ENCODE measurements around the gene PTPRD.

Gene PTPRD

DNA sequence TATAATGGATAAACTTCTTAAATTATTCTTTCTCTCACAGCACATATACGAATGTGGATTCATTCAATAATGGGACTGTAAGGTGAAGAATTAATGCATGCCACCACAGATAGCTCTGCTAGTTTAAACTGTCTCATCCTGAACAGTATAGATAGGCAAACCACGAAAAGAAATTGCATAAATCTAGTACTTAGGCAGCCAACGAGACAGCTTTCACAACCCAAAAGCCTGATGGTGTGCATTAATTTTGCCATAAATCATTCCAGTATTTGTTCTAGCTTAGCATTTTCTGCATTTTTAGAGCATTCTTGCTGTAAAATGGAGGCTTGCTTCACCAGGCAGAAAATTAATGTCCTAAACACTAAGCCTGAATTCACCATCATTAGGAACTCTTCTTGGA, 1979.0 kb downstream of the PTPRD start:
- Histone ChIP-seq H3K4me3 (ENCODE audit: low read depth, low read length) (no peak overlapping the region), H3K4me1 (ENCODE audit: control insufficient read depth, insufficient read depth, low read length) (no peaks in the 10 kb centered on the region), H3K27ac (ENCODE audit: extremely low read depth, low read depth, low read length) (no peak overlapping the region), H3K36me3 (ENCODE audit: control insufficient read depth in 2 of 2, insufficient read depth in 1 of 2, low read length in 2 of 2) (no peaks in the 10 kb centered on the region), H3K9me3 (ENCODE audit: control insufficient read depth, insufficient read depth, low read depth, low read length) (no peaks in the 10 kb centered on the region)
- CTCF ChIA-PET: no interaction called here
- TF ChIP-seq ZSCAN30 (tag by site-specific recombination; IDR thresholded peaks at IDR 0.05) (no peak), ZNF510 (tag by site-specific recombination; IDR thresholded peaks at IDR 0.05; ENCODE audit: insufficient replicate concordance) (no peak), ZNF548 (tag by site-specific recombination; IDR thresholded peaks at IDR 0.05) (no peak), YY2 (tag by site-specific recombination; IDR thresholded peaks at IDR 0.05) (no peak), ZXDB (tag by site-specific recombination; IDR thresholded peaks at IDR 0.05) (no peak), ZNF404 (tag by site-specific recombination; IDR thresholded peaks at IDR 0.05) (no peak), ZNF324 (tag by site-specific recombination; IDR thresholded peaks at IDR 0.05) (no peak)
- TF ChIP-seq, protein P1, sequence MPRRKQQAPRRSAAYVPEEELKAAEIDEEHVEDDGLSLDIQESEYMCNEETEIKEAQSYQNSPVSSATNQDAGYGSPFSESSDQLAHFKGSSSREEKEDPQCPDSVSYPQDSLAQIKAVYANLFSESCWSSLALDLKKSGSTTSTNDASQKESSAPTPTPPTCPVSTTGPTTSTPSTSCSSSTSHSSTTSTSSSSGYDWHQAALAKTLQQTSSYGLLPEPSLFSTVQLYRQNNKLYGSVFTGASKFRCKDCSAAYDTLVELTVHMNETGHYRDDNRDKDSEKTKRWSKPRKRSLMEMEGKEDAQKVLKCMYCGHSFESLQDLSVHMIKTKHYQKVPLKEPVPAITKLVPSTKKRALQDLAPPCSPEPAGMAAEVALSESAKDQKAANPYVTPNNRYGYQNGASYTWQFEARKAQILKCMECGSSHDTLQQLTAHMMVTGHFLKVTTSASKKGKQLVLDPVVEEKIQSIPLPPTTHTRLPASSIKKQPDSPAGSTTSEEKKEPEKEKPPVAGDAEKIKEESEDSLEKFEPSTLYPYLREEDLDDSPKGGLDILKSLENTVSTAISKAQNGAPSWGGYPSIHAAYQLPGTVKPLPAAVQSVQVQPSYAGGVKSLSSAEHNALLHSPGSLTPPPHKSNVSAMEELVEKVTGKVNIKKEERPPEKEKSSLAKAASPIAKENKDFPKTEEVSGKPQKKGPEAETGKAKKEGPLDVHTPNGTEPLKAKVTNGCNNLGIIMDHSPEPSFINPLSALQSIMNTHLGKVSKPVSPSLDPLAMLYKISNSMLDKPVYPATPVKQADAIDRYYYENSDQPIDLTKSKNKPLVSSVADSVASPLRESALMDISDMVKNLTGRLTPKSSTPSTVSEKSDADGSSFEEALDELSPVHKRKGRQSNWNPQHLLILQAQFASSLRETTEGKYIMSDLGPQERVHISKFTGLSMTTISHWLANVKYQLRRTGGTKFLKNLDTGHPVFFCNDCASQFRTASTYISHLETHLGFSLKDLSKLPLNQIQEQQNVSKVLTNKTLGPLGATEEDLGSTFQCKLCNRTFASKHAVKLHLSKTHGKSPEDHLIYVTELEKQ (tag by site-specific recombination; IDR thresholded peaks at IDR 0.05; ENCODE audit: borderline replicate concordance): no peak
- TF ChIP-seq, protein P2, sequence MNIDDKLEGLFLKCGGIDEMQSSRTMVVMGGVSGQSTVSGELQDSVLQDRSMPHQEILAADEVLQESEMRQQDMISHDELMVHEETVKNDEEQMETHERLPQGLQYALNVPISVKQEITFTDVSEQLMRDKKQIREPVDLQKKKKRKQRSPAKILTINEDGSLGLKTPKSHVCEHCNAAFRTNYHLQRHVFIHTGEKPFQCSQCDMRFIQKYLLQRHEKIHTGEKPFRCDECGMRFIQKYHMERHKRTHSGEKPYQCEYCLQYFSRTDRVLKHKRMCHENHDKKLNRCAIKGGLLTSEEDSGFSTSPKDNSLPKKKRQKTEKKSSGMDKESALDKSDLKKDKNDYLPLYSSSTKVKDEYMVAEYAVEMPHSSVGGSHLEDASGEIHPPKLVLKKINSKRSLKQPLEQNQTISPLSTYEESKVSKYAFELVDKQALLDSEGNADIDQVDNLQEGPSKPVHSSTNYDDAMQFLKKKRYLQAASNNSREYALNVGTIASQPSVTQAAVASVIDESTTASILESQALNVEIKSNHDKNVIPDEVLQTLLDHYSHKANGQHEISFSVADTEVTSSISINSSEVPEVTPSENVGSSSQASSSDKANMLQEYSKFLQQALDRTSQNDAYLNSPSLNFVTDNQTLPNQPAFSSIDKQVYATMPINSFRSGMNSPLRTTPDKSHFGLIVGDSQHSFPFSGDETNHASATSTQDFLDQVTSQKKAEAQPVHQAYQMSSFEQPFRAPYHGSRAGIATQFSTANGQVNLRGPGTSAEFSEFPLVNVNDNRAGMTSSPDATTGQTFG (tag by site-specific recombination; IDR thresholded peaks at IDR 0.05; ENCODE audit: borderline replicate concordance): no peak
- POLR2A ChIA-PET: no interaction called here

DNA sequence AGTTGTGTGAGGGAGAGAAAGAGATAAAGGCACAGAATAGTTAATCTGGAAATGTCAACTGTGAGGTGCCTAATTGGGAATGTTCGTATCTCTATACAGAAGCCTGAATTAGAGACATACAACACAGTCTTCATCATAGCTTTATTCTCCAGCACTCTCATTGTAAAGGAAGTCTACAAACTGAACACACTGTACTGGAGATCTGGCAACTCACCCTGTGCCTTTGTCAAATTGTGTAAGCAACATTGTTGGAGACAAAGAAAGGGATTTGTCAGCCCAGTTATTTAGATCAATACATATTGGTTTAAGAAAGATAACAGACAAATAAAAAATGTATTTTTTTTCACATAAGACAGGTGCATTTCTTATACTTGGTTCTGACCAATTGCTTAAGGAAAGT, 1980.3 kb downstream of the PTPRD start:
- POLR2A ChIA-PET: no interaction called here
- TF ChIP-seq HOXC10 (CRISPR knock-in tag; IDR thresholded peaks at IDR 0.05): no peak
- no peak for TF ChIP-seq YY1 (tag by site-specific recombination; IDR thresholded peaks at IDR 0.05)
- TF ChIP-seq RBAK (tag by site-specific recombination; IDR thresholded peaks at IDR 0.05): no peak
- TF ChIP-seq ZNF266 (tag by site-specific recombination; IDR thresholded peaks at IDR 0.05; ENCODE audit: low read depth): no peak
- no peak for TF ChIP-seq ZNF585B (tag by site-specific recombination; IDR thresholded peaks at IDR 0.05)
- TF ChIP-seq HOXD13 (CRISPR knock-in tag; IDR thresholded peaks at IDR 0.05; ENCODE audit: borderline replicate concordance): no peak
- no peak for TF ChIP-seq ZNF600 (tag by site-specific recombination; IDR thresholded peaks at IDR 0.05)
- TF ChIP-seq ZNF654 (tag by site-specific recombination; IDR thresholded peaks at IDR 0.05; ENCODE audit: low read depth): no peak
- TF ChIP-seq ZNF10 (tag by site-specific recombination; IDR thresholded peaks at IDR 0.05): no peak
- TF ChIP-seq, protein P3, sequence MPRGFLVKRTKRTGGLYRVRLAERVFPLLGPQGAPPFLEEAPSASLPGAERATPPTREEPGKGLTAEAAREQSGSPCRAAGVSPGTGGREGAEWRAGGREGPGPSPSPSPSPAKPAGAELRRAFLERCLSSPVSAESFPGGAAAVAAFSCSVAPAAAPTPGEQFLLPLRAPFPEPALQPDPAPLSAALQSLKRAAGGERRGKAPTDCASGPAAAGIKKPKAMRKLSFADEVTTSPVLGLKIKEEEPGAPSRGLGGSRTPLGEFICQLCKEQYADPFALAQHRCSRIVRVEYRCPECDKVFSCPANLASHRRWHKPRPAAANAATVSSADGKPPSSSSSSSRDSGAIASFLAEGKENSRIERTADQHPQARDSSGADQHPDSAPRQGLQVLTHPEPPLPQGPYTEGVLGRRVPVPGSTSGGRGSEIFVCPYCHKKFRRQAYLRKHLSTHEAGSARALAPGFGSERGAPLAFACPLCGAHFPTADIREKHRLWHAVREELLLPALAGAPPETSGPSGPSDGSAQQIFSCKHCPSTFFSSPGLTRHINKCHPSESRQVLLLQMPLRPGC (tag by site-specific recombination; IDR thresholded peaks at IDR 0.05): no peak
- no peak for TF ChIP-seq ZNF621 (tag by site-specific recombination; IDR thresholded peaks at IDR 0.05)
- no peak for TF ChIP-seq HOXA7 (CRISPR knock-in tag; IDR thresholded peaks at IDR 0.05; ENCODE audit: borderline replicate concordance)
- TF ChIP-seq ZNF768 (tag by site-specific recombination; IDR thresholded peaks at IDR 0.05): no peak
- TF ChIP-seq ZFHX2 (tag by site-specific recombination; conservative IDR thresholded peaks at IDR 0.05): no peak
- no peak for TF ChIP-seq MYNN (tag by site-specific recombination; IDR thresholded peaks at IDR 0.05; ENCODE audit: borderline replicate concordance)
- TF ChIP-seq ZNF138 (tag by site-specific recombination; IDR thresholded peaks at IDR 0.05; ENCODE audit: borderline replicate concordance): no peak
- no peak for TF ChIP-seq SCRT2 (tag by site-specific recombination; IDR thresholded peaks at IDR 0.05)
- TF ChIP-seq, protein P4, sequence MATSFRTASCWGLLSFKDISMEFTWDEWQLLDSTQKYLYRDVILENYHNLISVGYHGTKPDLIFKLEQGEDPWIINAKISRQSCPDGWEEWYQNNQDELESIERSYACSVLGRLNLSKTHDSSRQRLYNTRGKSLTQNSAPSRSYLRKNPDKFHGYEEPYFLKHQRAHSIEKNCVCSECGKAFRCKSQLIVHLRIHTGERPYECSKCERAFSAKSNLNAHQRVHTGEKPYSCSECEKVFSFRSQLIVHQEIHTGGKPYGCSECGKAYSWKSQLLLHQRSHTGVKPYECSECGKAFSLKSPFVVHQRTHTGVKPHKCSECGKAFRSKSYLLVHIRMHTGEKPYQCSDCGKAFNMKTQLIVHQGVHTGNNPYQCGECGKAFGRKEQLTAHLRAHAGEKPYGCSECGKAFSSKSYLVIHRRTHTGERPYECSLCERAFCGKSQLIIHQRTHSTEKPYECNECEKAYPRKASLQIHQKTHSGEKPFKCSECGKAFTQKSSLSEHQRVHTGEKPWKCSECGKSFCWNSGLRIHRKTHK (tag by site-specific recombination; IDR thresholded peaks at IDR 0.05): no peak
- H3K27ac ChIP-seq (ENCODE audit: extremely low read depth, low read depth, low read length): no peak overlapping the region
- CTCF ChIA-PET: no interaction called here
- H3K4me3 ChIP-seq (ENCODE audit: low read depth, low read length): no peak overlapping the region
- H3K9me3 ChIP-seq (ENCODE audit: control insufficient read depth, insufficient read depth, low read depth, low read length): no peaks in the 10 kb centered on the region
- no peaks in the 10 kb centered on the region for H3K4me1 ChIP-seq (ENCODE audit: control insufficient read depth, insufficient read depth, low read length)
- no peaks in the 10 kb centered on the region for H3K36me3 ChIP-seq (ENCODE audit: control insufficient read depth in 2 of 2, insufficient read depth in 1 of 2, low read length in 2 of 2)
